ENCODE results near the gene HSD17B1.
"Not testable (repeated sequence)": the region's sequence is repeated elsewhere in the genome, so short reads cannot be mapped to it uniquely, and the experiment has no call there.

HSD17B1 gene, protein sequence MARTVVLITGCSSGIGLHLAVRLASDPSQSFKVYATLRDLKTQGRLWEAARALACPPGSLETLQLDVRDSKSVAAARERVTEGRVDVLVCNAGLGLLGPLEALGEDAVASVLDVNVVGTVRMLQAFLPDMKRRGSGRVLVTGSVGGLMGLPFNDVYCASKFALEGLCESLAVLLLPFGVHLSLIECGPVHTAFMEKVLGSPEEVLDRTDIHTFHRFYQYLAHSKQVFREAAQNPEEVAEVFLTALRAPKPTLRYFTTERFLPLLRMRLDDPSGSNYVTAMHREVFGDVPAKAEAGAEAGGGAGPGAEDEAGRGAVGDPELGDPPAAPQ

DNA sequence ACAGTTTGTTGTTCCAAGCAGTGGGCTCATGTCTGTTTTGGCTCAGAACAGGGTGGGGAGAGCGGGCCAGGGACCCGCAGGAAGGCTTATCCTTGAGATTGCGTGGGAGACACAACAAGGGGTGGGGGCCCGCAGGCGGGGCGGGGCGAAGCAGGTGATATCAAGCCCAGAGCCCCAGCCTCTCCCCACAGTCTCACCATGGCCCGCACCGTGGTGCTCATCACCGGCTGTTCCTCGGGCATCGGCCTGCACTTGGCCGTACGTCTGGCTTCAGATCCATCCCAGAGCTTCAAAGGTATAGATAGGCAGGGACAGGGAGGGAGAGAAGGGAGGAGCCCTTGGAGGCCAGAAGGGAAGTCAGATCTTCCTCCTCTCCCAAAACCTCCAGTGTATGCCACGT lies at the start of gene HSD17B1:
HSD17B1 (plus strand) TSS at position 188 of the 400 bp plus-strand sequence; CDS start at position 199, 11 bp downstream.
- not testable (repeated sequence) for H3K36me3 ChIP-seq (ENCODE audit: control insufficient read depth, insufficient read depth, low read length); DNase-seq (ENCODE audit: extremely low read depth, insufficient read length); H3K27me3 ChIP-seq (replicated peaks; ENCODE audit: control insufficient read depth, insufficient read depth, low read length)
- peak within 1 kb of the TSS; percentile 99 for H3K4me3 ChIP-seq (replicated peaks; ENCODE audit: low read depth, low read length)

DNA sequence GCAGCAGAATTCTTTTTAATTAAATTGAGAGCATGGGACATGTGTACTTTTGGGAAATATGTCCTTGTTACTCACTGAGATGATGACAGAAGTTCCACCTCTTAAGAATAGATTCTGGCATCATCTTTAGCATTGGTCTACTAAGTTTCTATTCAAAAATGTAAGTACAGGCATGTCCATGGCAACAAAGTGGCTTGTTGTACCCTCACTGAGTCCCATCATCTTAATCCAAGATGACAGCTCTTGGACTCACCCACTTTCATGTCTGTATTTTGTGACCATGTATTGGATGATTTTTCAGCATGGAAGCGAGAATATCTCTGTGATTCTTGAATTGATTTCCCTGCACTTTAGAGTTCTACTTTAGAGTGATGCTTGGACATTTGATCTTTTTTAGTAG lies 49.8 kb upstream of the HSD17B1 start:
- TF ChIP-seq, protein P1, sequence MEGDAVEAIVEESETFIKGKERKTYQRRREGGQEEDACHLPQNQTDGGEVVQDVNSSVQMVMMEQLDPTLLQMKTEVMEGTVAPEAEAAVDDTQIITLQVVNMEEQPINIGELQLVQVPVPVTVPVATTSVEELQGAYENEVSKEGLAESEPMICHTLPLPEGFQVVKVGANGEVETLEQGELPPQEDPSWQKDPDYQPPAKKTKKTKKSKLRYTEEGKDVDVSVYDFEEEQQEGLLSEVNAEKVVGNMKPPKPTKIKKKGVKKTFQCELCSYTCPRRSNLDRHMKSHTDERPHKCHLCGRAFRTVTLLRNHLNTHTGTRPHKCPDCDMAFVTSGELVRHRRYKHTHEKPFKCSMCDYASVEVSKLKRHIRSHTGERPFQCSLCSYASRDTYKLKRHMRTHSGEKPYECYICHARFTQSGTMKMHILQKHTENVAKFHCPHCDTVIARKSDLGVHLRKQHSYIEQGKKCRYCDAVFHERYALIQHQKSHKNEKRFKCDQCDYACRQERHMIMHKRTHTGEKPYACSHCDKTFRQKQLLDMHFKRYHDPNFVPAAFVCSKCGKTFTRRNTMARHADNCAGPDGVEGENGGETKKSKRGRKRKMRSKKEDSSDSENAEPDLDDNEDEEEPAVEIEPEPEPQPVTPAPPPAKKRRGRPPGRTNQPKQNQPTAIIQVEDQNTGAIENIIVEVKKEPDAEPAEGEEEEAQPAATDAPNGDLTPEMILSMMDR (IDR thresholded peaks at IDR 0.05; ENCODE audit: insufficient read depth, low read length, poor library complexity, severe bottlenecking): no peak
- DNase-seq (ENCODE audit: extremely low read depth, insufficient read length): no peak
- H3K27me3 ChIP-seq (replicated peaks; ENCODE audit: control insufficient read depth, insufficient read depth, low read length): no peaks in the 10 kb centered on the region
- H3K36me3 ChIP-seq (ENCODE audit: control insufficient read depth, insufficient read depth, low read length): peaks cover 15% of the 10 kb centered on the region
- H3K4me3 ChIP-seq (replicated peaks; ENCODE audit: low read depth, low read length): no peak overlapping the region

DNA sequence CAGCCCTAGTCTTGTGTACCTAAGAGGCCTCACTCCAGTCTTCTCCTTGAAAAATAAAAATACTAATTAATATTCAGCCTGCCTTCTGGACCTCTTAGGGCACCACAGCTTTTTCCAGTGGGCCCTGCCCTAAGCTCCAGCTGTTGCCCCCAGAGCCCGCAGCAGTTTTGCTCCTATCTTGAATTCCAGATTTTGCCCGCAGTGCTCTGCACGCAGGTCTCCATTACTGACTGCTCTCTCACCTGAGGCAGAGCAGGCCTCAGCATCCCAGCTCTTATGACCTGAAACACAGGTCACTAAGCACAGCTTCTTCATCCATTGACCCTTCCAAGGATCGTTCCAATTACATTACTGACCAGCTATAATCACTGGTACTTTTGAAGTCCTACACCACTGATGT lies 45.1 kb upstream of the HSD17B1 start:
- TF ChIP-seq, protein P1 (IDR thresholded peaks at IDR 0.05; ENCODE audit: insufficient read depth, low read length, poor library complexity, severe bottlenecking): no peak
- DNase-seq (ENCODE audit: extremely low read depth, insufficient read length): no peak
- Histone ChIP-seq H3K36me3 (ENCODE audit: control insufficient read depth, insufficient read depth, low read length) (peaks cover 27% of the 10 kb centered on the region), H3K4me3 (replicated peaks; ENCODE audit: low read depth, low read length) (no peak overlapping the region), H3K27me3 (replicated peaks; ENCODE audit: control insufficient read depth, insufficient read depth, low read length) (no peaks in the 10 kb centered on the region)

DNA sequence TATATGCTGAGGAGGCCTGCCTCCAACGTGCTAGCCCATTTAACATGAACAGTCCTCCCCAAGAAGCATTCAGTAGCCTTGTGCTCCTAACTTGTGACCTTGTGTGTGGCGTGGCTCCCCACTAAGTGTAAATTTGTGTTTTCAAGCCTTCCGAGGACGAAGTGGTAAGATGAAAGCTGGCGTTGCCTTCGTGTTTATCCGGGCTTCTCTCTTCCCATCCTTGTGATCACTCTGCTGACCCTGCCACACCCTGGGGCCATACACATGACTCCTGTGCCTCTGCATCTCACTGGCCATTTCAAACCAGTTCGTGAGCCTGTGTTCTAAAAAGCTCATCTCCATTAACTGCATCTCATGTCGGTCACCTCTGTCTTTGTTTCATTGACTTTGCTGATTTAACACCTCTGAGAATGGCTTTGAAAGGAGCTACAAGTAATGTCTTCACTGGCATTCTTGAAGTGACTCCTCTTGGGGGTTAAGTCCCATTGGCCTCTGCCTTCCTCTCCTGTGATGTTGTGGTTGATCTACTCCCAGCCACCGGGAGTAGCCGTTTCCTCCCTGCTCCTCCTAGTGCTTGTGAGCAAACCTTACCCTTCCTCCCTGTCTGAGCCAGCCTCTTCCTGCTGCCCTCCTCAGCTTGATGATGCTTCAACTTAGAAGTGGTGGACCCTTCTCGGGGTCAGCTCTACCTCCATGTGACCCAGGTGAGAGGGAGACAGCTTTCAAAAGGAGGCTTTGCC lies 44.1 kb upstream of the HSD17B1 start:
- DNase-seq (ENCODE audit: extremely low read depth, insufficient read length): no peak
- TF ChIP-seq, protein P1 (IDR thresholded peaks at IDR 0.05; ENCODE audit: insufficient read depth, low read length, poor library complexity, severe bottlenecking): no peak
- H3K4me3 ChIP-seq (replicated peaks; ENCODE audit: low read depth, low read length): no peak overlapping the region
- H3K27me3 ChIP-seq (replicated peaks; ENCODE audit: control insufficient read depth, insufficient read depth, low read length): no peaks in the 10 kb centered on the region
- peaks cover 29% of the 10 kb centered on the region for H3K36me3 ChIP-seq (ENCODE audit: control insufficient read depth, insufficient read depth, low read length)

DNA sequence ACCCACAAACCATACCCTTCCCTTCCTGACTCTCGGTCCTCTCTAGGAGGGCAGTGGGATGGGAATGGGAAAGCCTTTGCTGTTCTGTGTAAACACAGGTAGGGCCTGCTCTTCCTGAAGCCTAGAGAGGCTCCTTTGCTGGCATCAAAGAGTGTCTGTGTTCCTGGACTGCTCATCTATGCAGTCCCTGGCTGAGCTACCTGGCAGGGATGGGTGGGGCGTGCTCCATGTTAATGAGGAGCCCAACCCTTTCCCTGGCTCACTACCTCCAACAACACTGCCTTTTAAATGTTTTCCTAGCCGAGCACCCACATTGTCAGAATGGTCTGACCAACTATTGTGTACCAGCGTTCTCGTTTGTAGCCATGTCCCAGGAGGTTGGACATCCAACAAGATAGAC lies 43.3 kb upstream of the HSD17B1 start:
- TF ChIP-seq, protein P1 (IDR thresholded peaks at IDR 0.05; ENCODE audit: insufficient read depth, low read length, poor library complexity, severe bottlenecking): no peak
- Histone ChIP-seq H3K27me3 (replicated peaks; ENCODE audit: control insufficient read depth, insufficient read depth, low read length) (no peaks in the 10 kb centered on the region), H3K4me3 (replicated peaks; ENCODE audit: low read depth, low read length) (no peak overlapping the region), H3K36me3 (ENCODE audit: control insufficient read depth, insufficient read depth, low read length) (peaks cover 35% of the 10 kb centered on the region)
- no peak for DNase-seq (ENCODE audit: extremely low read depth, insufficient read length)

DNA sequence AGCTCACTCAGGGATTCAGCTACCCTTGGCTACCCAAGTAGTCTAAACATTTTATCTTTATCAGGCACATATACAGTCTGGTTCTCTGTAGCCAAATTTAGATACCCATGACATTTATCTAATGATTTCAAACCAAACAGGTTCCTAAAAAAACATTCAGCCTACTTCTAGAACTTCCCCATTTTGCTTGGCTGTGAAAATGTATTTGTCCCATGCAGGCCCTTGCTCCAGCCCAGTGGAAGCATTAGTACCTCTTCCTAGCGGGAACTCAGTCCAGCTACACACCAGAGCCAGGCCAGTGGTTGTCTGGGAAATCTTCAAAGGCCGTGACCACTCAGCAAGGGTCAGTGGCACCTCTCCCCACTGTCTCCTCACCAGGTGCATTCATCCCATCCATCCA lies 42.9 kb upstream of the HSD17B1 start:
- TF ChIP-seq, protein P1 (IDR thresholded peaks at IDR 0.05; ENCODE audit: insufficient read depth, low read length, poor library complexity, severe bottlenecking): no peak
- peaks cover 35% of the 10 kb centered on the region for H3K36me3 ChIP-seq (ENCODE audit: control insufficient read depth, insufficient read depth, low read length)

More for the DNA sequence above, 42.9 kb upstream of the HSD17B1 start:
- H3K4me3 ChIP-seq (replicated peaks; ENCODE audit: low read depth, low read length): no peak overlapping the region
- no peaks in the 10 kb centered on the region for H3K27me3 ChIP-seq (replicated peaks; ENCODE audit: control insufficient read depth, insufficient read depth, low read length)
- no peak for DNase-seq (ENCODE audit: extremely low read depth, insufficient read length)

Data from GM06990 (cell line).